T1000 (cell line): ENCODE data around the gene LIPI.
"Not testable (repeated sequence)": the region's sequence is repeated elsewhere in the genome, so short reads cannot be mapped to it uniquely, and the experiment has no call there.

Source experiments
- DNase-seq: peaks from one replicate; lab custom pipeline; 2025; ENCODE audit warnings: mixed read lengths; lab: John Stamatoyannopoulos, UW

The LIPI gene

GRCh38 chr21:14116080-14116481 is 94.7 kb downstream of the LIPI start:
- DNase-seq, result no peak

DNA sequence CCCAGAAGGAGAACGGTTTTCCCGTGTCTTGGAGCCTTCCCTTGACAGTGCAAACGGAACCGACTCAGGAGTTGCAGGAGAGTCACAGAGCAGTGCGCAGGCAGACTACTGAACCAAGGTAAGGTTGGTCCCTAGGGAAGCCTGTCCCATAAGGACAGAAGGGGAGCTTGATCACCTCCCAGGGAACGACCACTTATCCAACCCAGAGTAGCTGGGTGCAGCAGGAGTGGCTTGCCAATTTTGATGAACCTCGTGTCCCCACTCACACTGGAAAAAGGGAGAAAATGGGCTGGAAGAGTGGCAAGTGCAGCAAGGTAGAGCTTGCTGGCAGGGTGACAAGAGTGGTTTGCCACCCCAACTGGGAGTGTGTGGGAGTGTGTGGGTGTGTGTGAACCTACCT is 95.1 kb downstream of the LIPI start:
- DNase-seq, result no peak

GRCh38 chr21:14114251-14114650 is 96.5 kb downstream of the LIPI start:
- DNase-seq, result no peak

- not testable (repeated sequence) for DNase-seq
Measured at GRCh38 chr21:14104564-14104963, 106.2 kb downstream of the LIPI start.

DNA sequence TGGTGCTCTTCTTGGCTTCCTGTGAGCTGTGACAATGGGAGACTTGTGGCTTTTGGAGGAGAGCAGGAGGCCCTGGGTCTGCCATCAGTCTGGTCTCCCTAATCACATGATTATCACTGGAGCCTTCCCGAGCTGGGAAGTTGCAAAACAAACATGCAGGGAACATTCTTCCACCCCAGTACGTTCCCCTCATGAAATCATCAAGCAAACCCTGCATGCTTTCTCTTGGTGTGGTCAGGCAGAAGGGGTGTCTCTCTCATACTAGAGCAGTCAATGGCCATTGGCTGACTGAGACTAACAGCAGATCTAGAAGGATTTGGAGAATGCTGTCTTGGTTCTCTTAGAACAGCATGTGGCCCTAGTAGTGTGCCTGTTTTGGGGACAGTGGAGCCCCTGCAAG is 111.2 kb downstream of the LIPI start:
- no peak for DNase-seq

DNA sequence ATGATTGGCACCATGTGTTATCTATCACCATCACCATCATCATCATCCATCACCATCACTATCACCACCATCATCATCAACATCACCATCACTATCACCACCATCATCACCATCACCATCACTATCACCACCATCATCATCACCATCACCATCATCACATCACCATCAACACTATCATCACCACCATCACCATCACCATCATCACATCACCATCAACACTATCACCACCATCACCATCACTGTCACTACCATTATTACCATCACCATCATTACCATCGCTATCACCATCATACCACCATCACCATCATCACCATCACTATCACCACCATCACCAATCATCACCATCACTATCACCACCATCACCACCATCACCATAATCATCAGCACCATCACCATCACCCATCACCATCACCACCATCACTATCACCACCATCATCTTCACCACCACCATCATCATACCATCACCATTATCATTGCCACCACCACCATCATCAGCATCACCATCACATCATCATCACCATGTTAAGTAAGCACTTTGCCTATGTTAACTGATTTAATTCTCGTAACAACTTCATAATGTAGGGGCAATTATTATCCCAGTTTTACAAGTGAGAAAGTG is 112.8 kb downstream of the LIPI start:
- DNase-seq, result no peak

DNA sequence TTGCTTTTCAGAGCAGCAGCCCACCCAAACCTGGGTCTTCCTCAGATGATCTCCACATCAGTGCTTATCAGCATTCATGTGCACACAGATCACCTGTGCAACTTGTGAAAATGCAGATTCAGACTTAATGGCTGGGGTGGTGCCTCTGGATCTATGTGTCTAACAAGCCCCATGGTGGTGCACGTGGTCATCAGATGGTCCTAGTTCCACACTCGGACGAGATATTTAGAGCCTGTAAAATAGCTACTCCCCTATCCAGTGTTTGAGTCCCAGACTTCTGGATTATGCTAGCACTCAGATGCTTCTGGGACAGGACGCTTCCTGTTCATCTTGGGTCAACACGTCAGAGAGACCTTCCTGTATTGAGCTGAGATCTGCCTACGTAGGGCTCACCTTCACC is 114.2 kb downstream of the LIPI start:
- no peak for DNase-seq

DNA sequence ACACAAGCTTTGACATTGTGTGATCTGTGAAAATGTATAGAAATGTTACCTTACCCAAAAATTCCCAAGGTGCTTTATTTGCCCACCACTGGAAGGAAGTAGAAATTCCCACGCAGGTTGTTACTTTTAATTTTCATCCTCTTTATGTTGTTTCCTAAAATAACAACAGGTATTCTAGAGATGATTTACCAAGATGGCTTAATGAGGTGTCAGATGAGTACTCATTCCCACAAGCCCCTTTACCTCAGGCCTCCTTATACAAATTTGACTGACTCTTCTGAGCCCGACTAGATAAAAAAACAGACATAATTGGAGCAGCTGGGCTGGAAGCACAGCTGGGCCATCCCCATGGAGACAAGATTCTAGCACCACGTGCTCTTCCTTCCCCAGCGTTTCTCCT is 114.6 kb downstream of the LIPI start:
- no peak for DNase-seq

DNA sequence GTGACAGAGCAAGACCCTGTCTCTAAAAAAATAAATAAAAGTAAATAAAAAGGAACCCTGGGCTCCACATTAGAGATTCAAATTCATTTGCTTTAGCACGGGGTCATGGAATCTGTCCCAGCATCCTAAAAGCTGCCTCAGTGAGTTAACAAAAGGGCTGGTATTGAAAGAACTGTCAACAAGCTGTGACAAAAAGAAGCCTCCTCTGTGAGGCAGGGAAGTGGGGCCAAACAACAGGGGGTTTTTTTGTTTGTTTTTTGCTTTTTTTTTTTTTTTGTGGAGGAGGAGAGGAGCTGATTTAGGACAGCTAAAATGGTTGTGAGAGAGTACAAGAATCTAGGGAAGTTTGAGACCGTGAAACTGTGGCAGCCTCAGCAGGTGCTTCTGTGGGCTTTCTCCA is 115.7 kb downstream of the LIPI start:
- DNase-seq, result no peak

DNA sequence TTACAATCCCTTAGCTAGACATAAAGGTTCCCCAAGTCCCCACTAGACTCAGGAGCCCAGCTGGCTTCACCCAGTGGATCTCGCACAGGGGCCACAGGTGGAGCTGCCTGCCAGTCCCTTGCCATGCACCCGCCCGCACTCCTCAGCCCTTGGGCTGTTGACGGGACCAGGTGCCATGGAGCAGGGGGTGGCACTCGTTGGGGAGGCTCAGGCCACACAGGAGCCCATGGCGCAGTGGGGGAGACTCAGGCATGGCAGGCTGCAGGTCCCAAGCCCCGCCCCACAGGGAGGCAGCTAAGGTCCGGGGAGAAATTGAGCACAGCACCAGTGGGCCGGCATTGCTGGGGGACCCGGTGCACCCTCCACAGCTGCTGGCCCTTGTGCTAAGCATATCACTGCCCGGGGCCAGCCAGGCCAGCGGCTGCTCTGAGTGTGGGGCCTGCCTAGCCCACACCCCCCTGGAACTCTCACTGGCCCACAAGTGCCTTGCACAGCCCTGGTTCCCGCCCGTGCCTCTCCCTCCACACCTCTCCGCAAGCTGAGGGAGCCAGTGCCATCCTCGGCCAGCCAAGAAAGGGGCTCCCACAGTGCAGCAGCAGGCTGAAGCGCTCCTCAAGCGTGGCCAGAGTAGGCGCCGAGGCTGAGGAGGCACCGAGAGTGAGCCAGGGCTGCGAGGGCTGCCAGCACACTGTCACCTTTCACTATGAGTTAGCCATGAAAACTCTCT is 117.8 kb downstream of the LIPI start:
- no peak for DNase-seq

DNA sequence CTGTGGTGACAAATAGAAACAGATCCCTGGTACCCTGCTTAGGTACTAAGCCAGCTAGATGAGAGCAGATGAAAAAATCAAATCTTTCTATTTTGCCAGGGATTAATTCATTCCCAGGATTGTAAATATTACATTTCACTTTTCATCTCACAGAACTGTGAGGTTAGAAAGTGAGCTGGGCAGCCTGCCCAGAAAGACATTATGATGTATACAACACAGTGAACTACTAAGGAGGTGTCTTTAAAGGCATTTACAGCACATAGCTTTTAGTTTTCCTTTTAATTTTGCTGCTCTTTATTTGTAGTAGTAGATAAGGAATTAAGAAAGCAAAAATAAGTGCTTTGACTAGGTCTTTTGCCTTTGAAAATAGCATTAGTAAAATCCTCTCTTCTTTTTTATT is 120.6 kb downstream of the LIPI start:
- DNase-seq, result not testable (repeated sequence)

- no peak for DNase-seq
Measured at GRCh38 chr21:14088391-14088790, 122.4 kb downstream of the LIPI start.

DNA sequence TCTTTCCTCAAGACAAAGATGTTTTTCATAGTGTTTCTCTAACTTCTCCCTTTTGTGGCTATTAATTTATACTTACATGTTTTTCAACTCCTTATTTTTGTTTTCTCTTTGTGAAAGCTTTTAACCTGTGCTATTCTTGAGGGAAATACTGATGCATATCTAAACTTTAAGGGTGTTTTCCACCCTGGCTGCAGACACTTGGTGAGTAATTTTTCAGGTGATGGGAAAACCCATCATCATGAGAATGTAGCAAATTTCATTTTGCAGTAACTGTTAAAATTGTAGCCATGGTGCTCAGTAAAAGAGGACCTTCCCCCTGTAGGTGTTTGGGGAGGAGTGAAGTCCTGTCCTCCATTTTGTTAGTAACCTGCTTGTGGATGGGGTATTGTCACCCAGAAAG is 124.2 kb downstream of the LIPI start:
- DNase-seq, result no peak

DNA sequence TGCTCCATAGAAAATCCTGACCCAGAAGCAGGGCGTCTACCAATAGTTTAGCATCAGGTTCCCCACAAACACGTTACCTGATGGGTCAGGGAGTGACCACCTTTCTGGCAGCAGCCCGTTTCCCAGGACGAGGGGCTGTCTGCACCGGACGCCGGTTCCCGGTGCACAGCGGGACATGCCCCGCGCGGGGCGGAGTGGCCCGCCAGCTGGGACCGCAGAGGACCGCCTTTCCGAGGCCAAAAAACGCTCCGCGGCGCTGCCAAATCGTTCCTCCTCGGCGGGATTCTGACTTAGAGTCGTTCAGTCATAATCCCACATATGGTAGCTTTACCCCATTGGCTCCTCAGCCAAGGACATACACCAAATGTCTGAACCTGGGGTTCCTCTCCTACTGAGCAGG is 126.1 kb downstream of the LIPI start:
- DNase-seq, result no peak

GRCh38 chr21:14084068-14084501 is 126.7 kb downstream of the LIPI start:
- no peak for DNase-seq

DNA sequence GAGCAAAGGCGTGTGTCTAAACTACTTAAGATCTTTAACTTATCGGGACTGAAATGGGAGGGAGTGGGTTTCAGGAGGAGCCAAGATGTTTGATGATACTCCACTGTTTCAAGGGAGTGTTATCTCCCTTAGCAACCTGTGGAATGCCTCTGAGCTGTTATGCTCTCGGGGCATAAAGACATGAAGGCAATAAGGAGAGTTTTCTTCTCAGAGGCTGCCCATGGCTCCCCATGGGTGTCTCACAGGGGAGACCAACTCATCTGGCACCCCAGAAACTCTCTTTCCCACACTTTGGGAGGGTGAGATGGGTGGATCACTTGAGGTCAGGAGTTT is 130.0 kb downstream of the LIPI start:
- DNase-seq, result no peak

- no peak for DNase-seq
Measured at GRCh38 chr21:14080040-14080763, 130.6 kb downstream of the LIPI start.

DNA sequence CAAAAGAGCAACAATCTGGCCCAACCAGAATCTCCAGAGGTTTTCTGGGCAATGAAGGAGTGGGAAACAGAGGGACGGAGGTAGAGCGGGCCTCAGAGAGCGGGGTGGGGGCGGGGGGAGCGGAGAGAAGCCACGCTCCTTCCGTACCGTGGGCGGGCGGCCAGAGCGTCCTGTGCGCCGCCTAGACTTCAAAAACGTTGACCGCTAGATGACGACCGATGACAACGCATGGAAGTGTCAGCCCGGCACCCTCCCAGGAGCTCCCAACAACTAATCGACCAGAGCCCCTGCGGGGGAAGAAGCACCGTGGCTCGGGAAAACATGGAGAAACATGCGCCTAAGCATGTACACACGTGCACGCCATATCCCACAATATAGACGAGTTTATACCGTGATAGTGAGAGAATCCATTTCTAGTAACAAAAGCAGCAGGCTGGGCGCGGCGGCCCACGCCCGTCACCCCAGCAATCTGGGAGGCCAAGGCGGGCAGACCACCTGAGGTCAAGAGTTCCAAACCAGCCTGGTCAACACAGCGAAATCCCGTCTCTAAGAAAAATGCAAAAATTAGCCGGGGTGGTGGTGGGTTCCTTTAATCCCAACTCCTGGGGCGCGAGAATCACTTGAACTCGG is 131.9 kb downstream of the LIPI start:
- no peak for DNase-seq

GRCh38 chr21:14076143-14076806 is 134.5 kb downstream of the LIPI start:
- no peak for DNase-seq

GRCh38 chr21:14075346-14076142 is 135.2 kb downstream of the LIPI start:
- no peak for DNase-seq

GRCh38 chr21:14074177-14074576 is 136.6 kb downstream of the LIPI start:
- no peak for DNase-seq

- DNase-seq, result no peak
Measured at GRCh38 chr21:14073615-14074014, 137.1 kb downstream of the LIPI start.
